ENCODE measurements around the gene MAD1L1. TPM values are rescaled to one million over a fixed set of nuclear protein-coding genes. Genes with fewer than 3 reads are reported as not detected.
A peak's percentile ranks its signal among the peaks of the same experiment; 100 is the strongest.

The MAD1L1 gene
- polyA plus RNA-seq, 6 donors from 2014 or later, result 109 to 209 (median 158) TPM

- ATAC-seq (ENCODE audit: low read depth in 2 of 2) (no peak), DNase-seq (no peak)
- H3K4me1 Mint-ChIP-seq, result peaks cover 7 to 9% (median 8%) of the 10 kb centered on the region in 3 donors
- no peaks in the 10 kb centered on the region for H3K36me3 Mint-ChIP-seq
- H3K4me3 Mint-ChIP-seq, result no peak overlapping the region
- H3K27me3 Mint-ChIP-seq, result no peaks in the 10 kb centered on the region
- no peak overlapping the region for H3K27ac Mint-ChIP-seq
- H3K9me3 Mint-ChIP-seq, result no peaks in the 10 kb centered on the region
Observed at GRCh38 chr7:1851721-1852516, 380.8 kb downstream of the MAD1L1 start.

GRCh38 chr7:1850976-1851571 lies 381.7 kb downstream of the MAD1L1 start:
- Mint-ChIP-seq H3K4me3 (no peak overlapping the region), H3K27me3 (no peaks in the 10 kb centered on the region), H3K36me3 (peaks cover 0 to 3% of the 10 kb centered on the region in 2 donors), H3K27ac (peak overlapping the region in 1 of 6 donors; percentile 75), H3K4me1 (peaks cover 7 to 11% (median 11%) of the 10 kb centered on the region in 3 donors), H3K9me3 (no peaks in the 10 kb centered on the region)
- DNase-seq, result no peak
- ATAC-seq (ENCODE audit: low read depth in 2 of 2), result no peak

GRCh38 chr7:1850111-1850975 lies 382.4 kb downstream of the MAD1L1 start:
- ATAC-seq (ENCODE audit: low read depth in 2 of 2) (no peak), DNase-seq (no peak)
- peaks cover 7 to 9% (median 9%) of the 10 kb centered on the region in 3 donors for H3K4me1 Mint-ChIP-seq
- peaks cover 0 to 3% of the 10 kb centered on the region in 2 donors for H3K36me3 Mint-ChIP-seq
- H3K9me3 Mint-ChIP-seq, result no peaks in the 10 kb centered on the region
- H3K27ac Mint-ChIP-seq, result peak overlapping the region in 1 of 6 donors; percentile 47
- no peak overlapping the region for H3K4me3 Mint-ChIP-seq
- H3K27me3 Mint-ChIP-seq, result no peaks in the 10 kb centered on the region

GRCh38 chr7:1849351-1850041 lies 383.2 kb downstream of the MAD1L1 start:
- no peak overlapping the region for H3K27ac Mint-ChIP-seq
- no peaks in the 10 kb centered on the region for H3K27me3 Mint-ChIP-seq
- peaks cover 0 to 3% of the 10 kb centered on the region in 2 donors for H3K36me3 Mint-ChIP-seq
- peaks cover 7 to 14% (median 11%) of the 10 kb centered on the region in 3 donors for H3K4me1 Mint-ChIP-seq
- H3K4me3 Mint-ChIP-seq, result no peak overlapping the region
- no peaks in the 10 kb centered on the region for H3K9me3 Mint-ChIP-seq
- DNase-seq (no peak), ATAC-seq (ENCODE audit: low read depth in 2 of 2) (no peak)

GRCh38 chr7:1848911-1849311 lies 383.8 kb downstream of the MAD1L1 start:
- H3K9me3 Mint-ChIP-seq, result no peaks in the 10 kb centered on the region
- ATAC-seq (ENCODE audit: low read depth in 2 of 2), result no peak
- no peak overlapping the region for H3K27ac Mint-ChIP-seq

GRCh38 chr7:1848013-1848640 lies 384.6 kb downstream of the MAD1L1 start:
- Mint-ChIP-seq H3K36me3 (peaks cover 0 to 3% of the 10 kb centered on the region in 2 donors), H3K4me1 (peaks cover 16 to 21% (median 17%) of the 10 kb centered on the region in 3 donors), H3K27ac (no peak overlapping the region), H3K4me3 (no peak overlapping the region), H3K27me3 (no peaks in the 10 kb centered on the region), H3K9me3 (no peaks in the 10 kb centered on the region)
- no peak for ATAC-seq (ENCODE audit: low read depth in 2 of 2)
- DNase-seq, result no peak

More at GRCh38 chr7:1848911-1849311, 383.8 kb downstream of the MAD1L1 start:
- no peak for DNase-seq
- H3K4me1 Mint-ChIP-seq, result peaks cover 9 to 14% (median 10%) of the 10 kb centered on the region in 3 donors
- H3K36me3 Mint-ChIP-seq, result peaks cover 0 to 3% of the 10 kb centered on the region in 2 donors
- H3K4me3 Mint-ChIP-seq, result no peak overlapping the region
- H3K27me3 Mint-ChIP-seq, result no peaks in the 10 kb centered on the region

- Mint-ChIP-seq H3K27me3 (no peaks in the 10 kb centered on the region), H3K4me3 (no peak overlapping the region), H3K36me3 (peaks cover 0 to 3% of the 10 kb centered on the region in 2 donors), H3K9me3 (no peaks in the 10 kb centered on the region), H3K4me1 (peaks cover 17 to 22% (median 20%) of the 10 kb centered on the region in 3 donors), H3K27ac (peak overlapping the region in 2 of 6 donors; percentile 51 to 52)
- ATAC-seq (ENCODE audit: low read depth in 2 of 2) (no peak), DNase-seq (no peak)
Observed at GRCh38 chr7:1847260-1848001, 385.3 kb downstream of the MAD1L1 start.

GRCh38 chr7:1846331-1847065 lies 386.2 kb downstream of the MAD1L1 start:
- no peak overlapping the region for H3K4me3 Mint-ChIP-seq

GRCh38 chr7:1845536-1846311 lies 387.0 kb downstream of the MAD1L1 start:
- H3K4me3 Mint-ChIP-seq, result no peak overlapping the region

More at GRCh38 chr7:1846331-1847065, 386.2 kb downstream of the MAD1L1 start:
- Mint-ChIP-seq H3K27me3 (no peaks in the 10 kb centered on the region), H3K4me1 (peaks cover 15 to 19% (median 17%) of the 10 kb centered on the region in 3 donors), H3K27ac (peak overlapping the region in 2 of 6 donors; percentile 24 to 28), H3K36me3 (peaks cover 0 to 3% of the 10 kb centered on the region in 2 donors), H3K9me3 (no peaks in the 10 kb centered on the region)
- ATAC-seq (ENCODE audit: low read depth in 2 of 2) (no peak), DNase-seq (no peak)

GRCh38 chr7:1844951-1845390 lies 387.8 kb downstream of the MAD1L1 start:
- Mint-ChIP-seq H3K9me3 (no peaks in the 10 kb centered on the region), H3K4me3 (peak overlapping the region in 1 of 8 donors; percentile 52), H3K4me1 (peaks cover 13 to 18% (median 17%) of the 10 kb centered on the region in 3 donors), H3K27ac (peak overlapping the region in 2 of 6 donors; percentile 44 to 69), H3K27me3 (no peaks in the 10 kb centered on the region), H3K36me3 (peaks cover 0 to 3% of the 10 kb centered on the region in 2 donors)
- DNase-seq, result no peak
- ATAC-seq (ENCODE audit: low read depth in 2 of 2), result no peak

More at GRCh38 chr7:1845536-1846311, 387.0 kb downstream of the MAD1L1 start:
- no peak for ATAC-seq (ENCODE audit: low read depth in 2 of 2)
- H3K36me3 Mint-ChIP-seq, result peaks cover 0 to 3% of the 10 kb centered on the region in 2 donors
- no peak overlapping the region for H3K27ac Mint-ChIP-seq
- peaks cover 13 to 18% (median 17%) of the 10 kb centered on the region in 3 donors for H3K4me1 Mint-ChIP-seq
- DNase-seq, result no peak
- no peaks in the 10 kb centered on the region for H3K9me3 Mint-ChIP-seq
- H3K27me3 Mint-ChIP-seq, result no peaks in the 10 kb centered on the region

Measured in naive B cell (primary cell).